HTERT RPE-1 (cell line): ENCODE results near the gene USP48.

Experiments
- in situ Hi-C: fragments of 300-500 bp; cut with MboI; formaldehyde crosslinking; loops from 4 replicates; pipeline ENCODE4 v1.14.3; 2020; ENCODE audit warnings: low sequenced_read_pairs

The USP48 gene

GRCh38 chr1:21657456-21658190 is 125.3 kb downstream of the USP48 start:
- in situ Hi-C loops: no loop called here

- in situ Hi-C loops: no loop called here
Observed at GRCh38 chr1:21655748-21656147, 127.2 kb downstream of the USP48 start.

- in situ Hi-C loops: no loop called here
Observed at GRCh38 chr1:21655259-21655658, 127.7 kb downstream of the USP48 start.

GRCh38 chr1:21654209-21654608 is 128.7 kb downstream of the USP48 start:
- in situ Hi-C loops: no loop called here

- in situ Hi-C loops: no loop called here
Observed at GRCh38 chr1:21653744-21654100, 129.2 kb downstream of the USP48 start.

- in situ Hi-C loops: no loop called here
Observed at GRCh38 chr1:21652937-21653743, 129.8 kb downstream of the USP48 start.

- in situ Hi-C loops: no loop called here
Observed at GRCh38 chr1:21652101-21652936, 130.6 kb downstream of the USP48 start.

GRCh38 chr1:21651214-21652042 is 131.5 kb downstream of the USP48 start:
- in situ Hi-C loops: no loop called here

GRCh38 chr1:21650400-21650799 is 132.5 kb downstream of the USP48 start:
- in situ Hi-C loops: no loop called here

GRCh38 chr1:21649315-21649714 is 133.6 kb downstream of the USP48 start:
- in situ Hi-C loops: no loop called here

- in situ Hi-C loops: no loop called here
Observed at GRCh38 chr1:21648791-21649190, 134.2 kb downstream of the USP48 start.

- in situ Hi-C loops: no loop called here
Observed at GRCh38 chr1:21648352-21648730, 134.6 kb downstream of the USP48 start.

- in situ Hi-C loops: no loop called here
Observed at GRCh38 chr1:21647431-21648351, 135.3 kb downstream of the USP48 start.

GRCh38 chr1:21645550-21645949 is 137.4 kb downstream of the USP48 start:
- in situ Hi-C loops: no loop called here

GRCh38 chr1:21644906-21645305 is 138.0 kb downstream of the USP48 start:
- in situ Hi-C loops: no loop called here

- in situ Hi-C loops: no loop called here
Observed at GRCh38 chr1:21644348-21644747, 138.6 kb downstream of the USP48 start.

GRCh38 chr1:21643624-21644023 is 139.3 kb downstream of the USP48 start:
- in situ Hi-C loops: no loop called here

GRCh38 chr1:21641967-21642739 is 140.8 kb downstream of the USP48 start:
- in situ Hi-C loops: no loop called here

- in situ Hi-C loops: no loop called here
Observed at GRCh38 chr1:21641537-21641936, 141.4 kb downstream of the USP48 start.
